Effector memory CD8-positive, alpha-beta T cell (primary cell): ENCODE results near the gene THUMPD3.

Source experiments
- ATAC-seq: fragments of 150-1000 bp; cut with Tn5 transposase; replicated peaks from 2 replicates; pipeline ENCODE4 v1.10.0; 2021; ENCODE audit warnings: mild to moderate bottlenecking, moderate library complexity
- DNase-seq, 3 experiments: peaks; one replicate each; pipeline ENCODE4 v3.0.0; 2021
- H3K27ac Mint-ChIP-seq, 2 donors: one replicate each; pipeline ENCODE4 v1.8.0; 2022; ENCODE audit warnings: mild to moderate bottlenecking in 2 of 2, mixed read lengths in 2 of 2, moderate library complexity in 2 of 2
- H3K27me3 Mint-ChIP-seq, 2 donors: one replicate each; pipeline ENCODE4 v1.8.0; 2022; ENCODE audit warnings: mixed read lengths in 2 of 2
- H3K36me3 Mint-ChIP-seq: one replicate; pipeline ENCODE4 v1.8.0; 2022; ENCODE audit warnings: mild to moderate bottlenecking, moderate library complexity, mixed read lengths; ENCODE audit not compliant: insufficient read depth
- H3K4me1 Mint-ChIP-seq, 2 donors: one replicate each; pipeline ENCODE4 v1.8.0; 2022; ENCODE audit warnings: low read depth in 2 of 2, mixed read lengths in 2 of 2
- H3K4me3 Mint-ChIP-seq, 2 donors: one replicate each; pipeline ENCODE4 v1.8.0; 2022; ENCODE audit warnings: mild to moderate bottlenecking in 2 of 2, mixed read lengths in 2 of 2, moderate library complexity in 2 of 2
- H3K9me3 Mint-ChIP-seq, 2 donors: one replicate each; pipeline ENCODE4 v1.8.0; 2022; ENCODE audit warnings: mixed read lengths in 2 of 2
- total RNA-seq, 9 experiments: gene quantifications; one replicate each; lab custom pipeline; 2026; lab: John Stamatoyannopoulos, UW

The THUMPD3 gene, protein sequence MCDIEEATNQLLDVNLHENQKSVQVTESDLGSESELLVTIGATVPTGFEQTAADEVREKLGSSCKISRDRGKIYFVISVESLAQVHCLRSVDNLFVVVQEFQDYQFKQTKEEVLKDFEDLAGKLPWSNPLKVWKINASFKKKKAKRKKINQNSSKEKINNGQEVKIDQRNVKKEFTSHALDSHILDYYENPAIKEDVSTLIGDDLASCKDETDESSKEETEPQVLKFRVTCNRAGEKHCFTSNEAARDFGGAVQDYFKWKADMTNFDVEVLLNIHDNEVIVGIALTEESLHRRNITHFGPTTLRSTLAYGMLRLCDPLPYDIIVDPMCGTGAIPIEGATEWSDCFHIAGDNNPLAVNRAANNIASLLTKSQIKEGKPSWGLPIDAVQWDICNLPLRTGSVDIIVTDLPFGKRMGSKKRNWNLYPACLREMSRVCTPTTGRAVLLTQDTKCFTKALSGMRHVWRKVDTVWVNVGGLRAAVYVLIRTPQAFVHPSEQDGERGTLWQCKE
- 38.0 to 90.9 (median 58.5) reads per million in 9 experiments for total RNA-seq

DNA sequence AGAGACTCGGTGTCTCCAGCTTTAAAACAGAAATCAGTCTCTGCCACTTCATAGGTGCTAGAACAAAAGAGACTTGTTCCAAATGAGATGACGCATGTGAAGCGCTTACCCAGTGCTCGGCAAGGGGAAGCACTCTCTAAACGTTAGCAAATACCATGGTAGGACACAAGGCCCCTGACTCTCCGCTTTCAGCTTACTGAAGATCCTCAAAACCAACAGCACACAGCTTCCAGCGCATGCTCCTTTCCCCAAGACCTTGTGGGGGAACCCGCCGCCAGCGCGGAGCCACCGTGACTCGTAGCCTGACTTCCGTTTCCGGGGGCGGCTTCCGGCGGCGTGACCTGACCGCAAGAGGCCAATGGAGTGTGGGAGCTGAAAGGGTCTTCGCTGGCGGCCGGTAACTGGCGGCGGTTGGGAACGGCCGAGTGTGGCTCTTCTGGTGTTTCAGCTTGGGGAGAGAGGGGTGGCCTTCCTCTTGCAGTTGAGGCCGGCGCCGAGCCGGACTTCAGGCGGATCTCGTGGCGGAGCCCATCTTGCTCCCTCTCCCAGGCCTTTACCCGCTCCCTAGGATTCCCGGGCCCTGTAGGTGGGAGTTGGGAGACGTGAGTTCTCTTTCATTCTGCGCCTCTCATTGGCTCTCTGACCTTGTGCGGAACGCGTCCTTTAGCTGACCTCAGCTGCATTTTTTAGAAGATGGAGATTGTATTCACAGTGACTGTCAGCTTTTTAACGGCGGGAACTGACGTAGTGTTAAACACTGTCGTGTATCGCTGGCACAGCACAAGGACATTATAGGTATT lies at the start of gene THUMPD3:
Gene THUMPD3 (plus strand): TSS at position 324 of the 800 bp plus-strand sequence. CDS start 2,015 bp downstream, outside the sequence.
- Mint-ChIP-seq H3K9me3 (no peaks in the 10 kb centered on the region), H3K4me3 (peak within 1 kb of the TSS; percentile 98 to 99), H3K36me3 (peaks cover 39% of the 10 kb centered on the region), H3K27ac (peak within 1 kb of the TSS; percentile 100), H3K27me3 (no peaks in the 10 kb centered on the region), H3K4me1 (peaks cover 7 to 14% of the 10 kb centered on the region in 2 donors)
- ATAC-seq: peak; percentile 96
- DNase-seq: peak; percentile 85 to 87 (median 86)

DNA sequence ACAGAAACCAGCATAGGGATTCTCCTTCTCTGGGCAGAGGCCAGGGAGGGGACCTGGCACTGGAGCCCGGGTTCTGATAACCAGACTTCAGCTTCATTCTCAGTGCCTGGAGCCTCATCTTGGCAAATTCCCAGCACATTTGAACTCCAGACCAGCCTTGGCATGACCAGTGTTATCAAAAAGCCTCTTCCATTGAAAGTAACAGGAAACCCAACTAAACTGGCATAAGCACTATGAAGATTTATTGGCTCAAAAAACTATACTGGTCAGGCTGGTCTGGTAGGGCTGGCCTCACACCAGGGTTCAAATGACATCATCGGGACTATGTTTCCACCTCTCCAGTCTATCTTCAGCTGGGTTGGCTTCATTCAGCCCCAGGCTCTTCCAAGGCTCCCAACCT lies 48.1 kb upstream of the THUMPD3 start:
- DNase-seq: no peak
- Mint-ChIP-seq H3K36me3 (no peaks in the 10 kb centered on the region), H3K4me1 (no peaks in the 10 kb centered on the region), H3K27ac (no peak overlapping the region), H3K4me3 (no peak overlapping the region), H3K9me3 (no peaks in the 10 kb centered on the region), H3K27me3 (peaks cover 4 to 21% of the 10 kb centered on the region in 2 donors)
- ATAC-seq: no peak

DNA sequence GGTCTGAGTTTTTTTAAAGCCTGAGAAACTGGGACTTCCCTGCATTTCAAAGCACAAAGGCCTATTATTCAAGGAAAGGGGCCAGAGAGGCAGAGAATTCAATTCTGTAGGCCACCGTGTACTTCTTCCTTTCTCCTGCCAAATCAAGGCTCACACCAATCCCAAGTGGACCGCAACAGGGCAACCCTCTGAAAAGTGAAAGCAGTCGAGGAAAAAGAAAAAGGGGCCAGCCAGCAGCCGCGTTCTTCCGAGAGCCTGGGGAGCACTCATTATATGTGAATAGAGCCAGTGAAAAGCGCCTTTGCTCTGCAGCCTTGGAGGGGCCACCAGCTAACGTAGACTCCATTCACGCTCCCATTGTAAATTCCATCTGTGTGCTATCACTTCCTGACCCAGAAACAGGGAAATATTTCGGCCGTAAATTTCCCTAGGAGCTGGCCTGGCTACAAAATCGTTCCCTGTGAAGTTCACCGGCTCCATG lies 45.9 kb upstream of the THUMPD3 start:
- ATAC-seq (no peak), DNase-seq (no peak)

DNA sequence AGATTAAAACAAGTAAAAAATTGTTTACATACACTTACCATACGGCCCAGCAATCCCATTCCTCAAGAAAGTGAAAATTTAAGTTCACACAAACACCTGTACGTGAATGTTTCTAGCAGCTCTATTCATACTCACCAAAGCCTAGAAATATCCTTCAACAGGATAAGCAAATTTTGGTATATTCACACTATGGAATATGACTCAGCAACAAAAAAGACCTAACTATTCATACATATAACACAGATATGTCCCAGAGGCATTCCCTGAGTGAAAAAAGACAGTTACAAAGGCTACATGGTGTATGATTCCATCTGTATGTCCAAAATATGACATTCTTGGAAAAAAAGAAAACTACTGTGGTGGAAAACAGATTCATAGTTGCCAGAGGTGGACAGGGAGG lies 40.1 kb upstream of the THUMPD3 start:
- Mint-ChIP-seq H3K27me3 (no peaks in the 10 kb centered on the region), H3K9me3 (no peaks in the 10 kb centered on the region), H3K36me3 (no peaks in the 10 kb centered on the region), H3K4me1 (no peaks in the 10 kb centered on the region), H3K27ac (no peak overlapping the region), H3K4me3 (no peak overlapping the region)
- ATAC-seq (no peak), DNase-seq (no peak)

More for the DNA sequence above, 45.9 kb upstream of the THUMPD3 start:
- H3K9me3 Mint-ChIP-seq: no peaks in the 10 kb centered on the region
- H3K27ac Mint-ChIP-seq: no peak overlapping the region
- H3K36me3 Mint-ChIP-seq: no peaks in the 10 kb centered on the region
- H3K4me3 Mint-ChIP-seq: no peak overlapping the region
- H3K27me3 Mint-ChIP-seq: peaks cover 4 to 12% of the 10 kb centered on the region in 2 donors
- H3K4me1 Mint-ChIP-seq: no peaks in the 10 kb centered on the region

DNA sequence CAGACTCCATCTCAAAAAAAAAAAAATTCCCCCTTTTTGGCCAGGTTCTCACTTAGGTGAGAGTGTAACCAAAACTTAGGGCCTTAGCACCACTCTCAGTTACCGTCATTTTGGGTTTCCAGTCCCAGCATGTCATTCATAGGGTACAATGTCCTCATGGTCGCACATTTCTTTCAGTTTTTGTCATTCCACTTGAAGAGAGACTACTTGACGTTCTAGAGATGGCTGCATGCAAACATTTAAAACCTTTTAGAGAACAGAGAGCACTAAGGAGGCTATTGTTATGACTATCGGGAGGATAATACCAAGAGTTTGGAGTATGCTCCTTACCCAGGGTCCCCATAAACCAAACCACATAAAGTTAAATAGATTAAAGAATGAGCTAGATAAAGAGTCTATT lies 37.9 kb upstream of the THUMPD3 start:
- DNase-seq (no peak), ATAC-seq (no peak)
- H3K4me3 Mint-ChIP-seq: no peak overlapping the region
- H3K27ac Mint-ChIP-seq: no peak overlapping the region
- no peaks in the 10 kb centered on the region for H3K9me3 Mint-ChIP-seq
- H3K4me1 Mint-ChIP-seq: no peaks in the 10 kb centered on the region
- H3K27me3 Mint-ChIP-seq: peaks cover 10 to 12% of the 10 kb centered on the region in 2 donors
- H3K36me3 Mint-ChIP-seq: no peaks in the 10 kb centered on the region

DNA sequence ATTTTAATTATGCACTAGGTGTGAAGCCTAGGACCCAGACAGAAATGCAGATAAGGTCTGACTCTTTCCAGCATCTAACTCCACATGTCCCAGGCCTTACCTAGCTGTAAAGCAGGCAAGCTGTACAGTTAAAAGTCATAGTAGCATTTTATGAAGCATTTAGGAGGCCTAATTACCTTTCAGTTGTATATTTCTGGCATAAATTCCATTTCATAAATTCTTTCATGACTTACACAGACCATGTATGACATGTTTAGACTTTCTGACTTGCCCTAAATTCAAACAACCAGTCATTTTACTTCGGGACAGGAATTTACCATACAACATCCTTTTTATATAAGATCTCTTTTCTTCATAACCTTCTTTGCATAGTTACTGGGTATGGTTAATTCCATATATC lies 35.3 kb upstream of the THUMPD3 start:
- Mint-ChIP-seq H3K4me3 (no peak overlapping the region), H3K9me3 (peaks cover 0 to 3% of the 10 kb centered on the region in 2 donors), H3K27me3 (peaks cover 17 to 22% of the 10 kb centered on the region in 2 donors), H3K4me1 (no peaks in the 10 kb centered on the region), H3K27ac (no peak overlapping the region), H3K36me3 (no peaks in the 10 kb centered on the region)
- ATAC-seq: no peak
- DNase-seq: no peak

DNA sequence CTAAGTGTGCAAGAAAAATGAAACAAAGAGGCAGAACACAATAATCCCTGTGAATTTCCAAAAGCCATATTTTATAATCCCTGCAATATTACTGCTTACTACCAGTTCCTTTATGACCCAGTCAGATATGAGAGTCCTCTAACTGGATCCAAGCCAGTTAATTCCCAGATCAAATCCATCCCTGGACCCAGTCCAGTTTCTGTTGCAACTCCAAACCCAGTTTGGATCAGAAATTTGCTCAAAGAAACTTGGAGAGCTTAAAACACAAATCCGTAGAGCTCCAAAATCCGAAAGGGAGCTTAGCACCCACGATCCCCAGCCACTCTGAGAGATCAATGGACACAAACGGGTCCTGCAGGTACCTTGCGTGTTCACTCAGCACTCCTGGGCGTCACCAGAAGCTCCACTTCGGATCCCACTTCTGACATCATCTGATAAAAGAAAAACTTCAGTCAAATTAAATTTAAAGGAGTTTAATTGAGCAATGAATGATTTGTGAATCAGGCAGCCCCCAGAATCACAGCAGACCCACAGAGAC lies 32.6 kb upstream of the THUMPD3 start:
- H3K9me3 Mint-ChIP-seq: peaks cover 0 to 3% of the 10 kb centered on the region in 2 donors
- ATAC-seq (no peak), DNase-seq (no peak)
- no peak overlapping the region for H3K27ac Mint-ChIP-seq
- H3K4me1 Mint-ChIP-seq: no peaks in the 10 kb centered on the region
- peaks cover 19 to 24% of the 10 kb centered on the region in 2 donors for H3K27me3 Mint-ChIP-seq
- no peak overlapping the region for H3K4me3 Mint-ChIP-seq
- H3K36me3 Mint-ChIP-seq: no peaks in the 10 kb centered on the region

DNA sequence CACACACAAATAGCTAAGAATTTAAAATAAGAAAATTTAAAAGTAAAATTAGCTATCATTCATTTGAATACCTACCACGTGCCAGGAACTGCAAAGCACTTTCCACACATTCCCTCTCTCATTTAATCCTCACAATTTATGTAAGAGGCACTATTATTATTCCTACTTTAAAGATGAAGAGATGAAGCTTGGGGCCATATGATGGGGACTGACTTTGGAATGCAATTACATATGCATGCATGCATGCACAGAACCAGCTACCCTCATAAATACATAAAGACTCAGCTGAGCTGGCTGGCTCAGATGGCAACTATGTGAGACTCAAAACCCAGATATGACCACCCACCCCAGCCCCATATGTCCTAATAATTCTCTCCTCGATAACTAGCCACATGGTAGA lies 31.7 kb upstream of the THUMPD3 start:
- DNase-seq: no peak
- Mint-ChIP-seq H3K27me3 (peaks cover 19 to 24% of the 10 kb centered on the region in 2 donors), H3K27ac (no peak overlapping the region), H3K36me3 (no peaks in the 10 kb centered on the region), H3K4me3 (no peak overlapping the region), H3K4me1 (no peaks in the 10 kb centered on the region), H3K9me3 (peaks cover 0 to 3% of the 10 kb centered on the region in 2 donors)
- no peak for ATAC-seq

DNA sequence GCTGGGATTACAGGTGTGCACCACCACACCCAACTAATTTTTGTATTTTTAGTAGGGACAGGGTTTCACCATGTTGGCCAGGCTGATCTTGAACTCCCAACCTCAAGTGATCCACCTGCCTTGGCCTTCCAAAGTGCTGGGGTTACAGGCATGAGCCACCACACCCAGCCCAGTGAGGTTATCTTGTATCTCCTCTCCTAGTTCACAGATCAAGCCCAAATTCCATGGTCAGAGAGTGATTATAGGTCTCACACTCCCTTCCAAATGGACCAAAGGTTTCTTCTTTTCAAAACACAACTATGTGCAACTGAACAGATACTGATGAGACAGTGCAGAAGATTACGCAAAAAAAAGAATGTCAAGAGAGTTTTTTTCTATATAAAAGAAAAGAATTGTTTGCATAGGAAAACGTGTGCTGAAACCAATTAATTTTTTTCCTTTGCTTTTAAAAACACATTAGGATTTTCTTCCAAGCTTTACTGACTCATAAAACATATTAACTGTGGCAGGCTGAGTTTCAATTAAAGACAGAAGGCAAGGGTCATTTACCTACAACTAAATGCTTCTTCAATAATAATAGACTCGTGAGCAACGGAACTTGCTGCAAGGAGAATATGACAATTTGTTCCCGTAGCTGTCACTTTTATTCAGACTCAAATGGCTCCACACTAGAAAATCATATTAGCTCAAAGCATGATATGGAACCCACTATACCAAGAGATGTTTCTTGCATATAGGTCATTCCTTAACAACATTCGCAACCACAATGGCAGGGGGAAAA lies 30.4 kb upstream of the THUMPD3 start:
- Mint-ChIP-seq H3K27me3 (peaks cover 19 to 24% of the 10 kb centered on the region in 2 donors), H3K4me3 (no peak overlapping the region), H3K9me3 (peaks cover 0 to 3% of the 10 kb centered on the region in 2 donors), H3K4me1 (no peaks in the 10 kb centered on the region), H3K36me3 (no peaks in the 10 kb centered on the region), H3K27ac (no peak overlapping the region)
- ATAC-seq: no peak
- DNase-seq: no peak

DNA sequence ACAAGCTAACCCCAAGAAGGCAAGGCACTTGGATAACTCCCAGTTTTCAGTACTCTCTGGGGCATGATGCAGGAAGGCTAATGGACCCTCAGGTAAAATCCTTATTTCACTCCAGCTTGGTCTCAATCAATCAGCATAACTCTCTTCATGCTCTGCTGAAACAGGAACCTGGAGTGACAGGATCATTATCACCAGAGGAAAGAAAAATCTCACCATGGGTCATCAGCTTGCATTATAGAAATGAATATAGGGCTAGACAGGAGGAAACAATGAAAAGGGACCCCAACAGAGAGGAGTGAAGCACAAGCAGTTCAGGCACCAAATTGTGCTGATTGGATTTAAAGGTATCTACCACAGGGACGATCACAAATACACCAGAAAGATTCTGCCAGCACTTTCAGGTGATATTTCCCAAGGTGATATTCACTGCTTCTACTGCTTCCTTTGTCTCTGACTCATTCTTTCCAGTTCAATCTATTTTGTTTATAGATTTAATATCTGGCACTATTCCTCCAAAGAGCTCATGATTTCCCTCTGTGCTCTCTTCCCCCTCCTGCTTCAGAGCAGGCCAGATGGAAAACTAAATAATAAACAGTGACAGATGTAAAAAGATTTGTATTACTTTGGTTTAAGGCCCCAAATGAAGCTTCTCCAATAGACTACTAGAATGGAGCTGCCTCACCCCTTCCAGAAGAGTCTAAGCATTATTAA lies 22.9 kb upstream of the THUMPD3 start:
- no peak for DNase-seq
- H3K4me1 Mint-ChIP-seq: no peaks in the 10 kb centered on the region
- H3K4me3 Mint-ChIP-seq: no peak overlapping the region
- no peaks in the 10 kb centered on the region for H3K36me3 Mint-ChIP-seq
- ATAC-seq: no peak
- H3K9me3 Mint-ChIP-seq: no peaks in the 10 kb centered on the region
- no peaks in the 10 kb centered on the region for H3K27me3 Mint-ChIP-seq
- no peak overlapping the region for H3K27ac Mint-ChIP-seq

DNA sequence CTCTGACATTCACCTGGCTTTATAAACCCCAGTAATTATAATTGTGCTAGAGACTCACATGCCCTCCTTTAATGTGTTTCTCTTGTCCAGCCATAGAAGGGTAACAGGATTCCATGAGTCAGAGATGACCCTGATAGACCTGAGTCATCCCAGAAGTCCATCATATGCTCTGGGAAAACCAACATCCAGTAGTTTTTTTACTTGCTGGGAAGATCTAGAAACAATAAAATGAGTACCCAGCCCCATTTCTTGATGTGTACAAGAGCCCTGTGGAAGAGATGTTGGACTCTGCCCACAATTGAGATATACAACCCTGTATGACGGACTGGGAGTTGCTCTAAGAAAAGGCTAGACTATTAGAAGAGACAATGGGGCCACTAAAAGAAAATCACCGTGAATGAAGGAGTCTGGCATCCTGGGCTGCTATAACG lies 22.4 kb upstream of the THUMPD3 start:
- H3K4me1 Mint-ChIP-seq: no peaks in the 10 kb centered on the region
- H3K27me3 Mint-ChIP-seq: no peaks in the 10 kb centered on the region
- H3K36me3 Mint-ChIP-seq: no peaks in the 10 kb centered on the region
- H3K9me3 Mint-ChIP-seq: no peaks in the 10 kb centered on the region
- H3K27ac Mint-ChIP-seq: no peak overlapping the region
- no peak for ATAC-seq
- DNase-seq: no peak
- no peak overlapping the region for H3K4me3 Mint-ChIP-seq

DNA sequence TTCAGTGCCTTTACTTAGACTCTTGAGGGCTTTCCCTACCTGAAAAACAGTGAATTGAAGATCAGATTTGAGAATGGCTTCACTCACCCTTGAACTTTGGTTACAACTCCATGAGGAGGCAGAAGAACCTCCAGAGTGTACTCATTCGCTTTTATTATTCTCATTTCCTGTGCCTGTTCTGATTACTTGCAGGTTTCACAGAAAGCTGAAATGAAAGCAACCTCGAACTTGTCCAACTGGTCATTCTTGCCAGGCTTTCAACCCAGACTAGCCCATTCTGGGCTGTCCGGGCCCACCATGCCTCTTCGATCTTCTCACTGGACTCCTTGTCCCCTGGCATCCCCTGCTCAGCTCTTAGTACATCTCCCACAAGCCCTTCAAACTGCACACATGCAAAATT lies 20.2 kb upstream of the THUMPD3 start:
- Mint-ChIP-seq H3K9me3 (no peaks in the 10 kb centered on the region), H3K36me3 (no peaks in the 10 kb centered on the region), H3K4me3 (no peak overlapping the region), H3K4me1 (no peaks in the 10 kb centered on the region), H3K27ac (no peak overlapping the region), H3K27me3 (no peaks in the 10 kb centered on the region)
- ATAC-seq: no peak
- no peak for DNase-seq
